ENCODE measurements around the gene FAM222A.
A peak's percentile ranks its signal among the peaks of the same experiment; 100 is the strongest.

FAM222A gene

GRCh38 chr12:109802828-109803227 lies 89.2 kb downstream of the FAM222A start:
- no peak for DNase-seq (ENCODE audit: low read depth)

GRCh38 chr12:109803678-109804077 lies 90.1 kb downstream of the FAM222A start:
- DNase-seq (ENCODE audit: low read depth) = no peak

- peak; percentile 36 for DNase-seq (ENCODE audit: low read depth)
These were observed 91.5 kb downstream of the FAM222A start for GRCh38 chr12:109804820-109805761.

- no peak for DNase-seq (ENCODE audit: low read depth)
These were observed 94.5 kb downstream of the FAM222A start for GRCh38 chr12:109807954-109808643.

GRCh38 chr12:109808876-109809646 lies 95.4 kb downstream of the FAM222A start:
- no peak for DNase-seq (ENCODE audit: low read depth)

- DNase-seq (ENCODE audit: low read depth) = no peak
These were observed 97.5 kb downstream of the FAM222A start for GRCh38 chr12:109810954-109811623.

GRCh38 chr12:109811624-109811995 lies 98.0 kb downstream of the FAM222A start:
- DNase-seq (ENCODE audit: low read depth) = no peak

- DNase-seq (ENCODE audit: low read depth) = no peak
These were observed 100.3 kb downstream of the FAM222A start for GRCh38 chr12:109813810-109814416.

GRCh38 chr12:109814600-109815150 lies 101.0 kb downstream of the FAM222A start:
- DNase-seq (ENCODE audit: low read depth) = no peak

- DNase-seq (ENCODE audit: low read depth) = no peak
These were observed 101.6 kb downstream of the FAM222A start for GRCh38 chr12:109815225-109815624.

GRCh38 chr12:109815757-109816617 lies 102.4 kb downstream of the FAM222A start:
- no peak for DNase-seq (ENCODE audit: low read depth)

- DNase-seq (ENCODE audit: low read depth) = no peak
These were observed 103.2 kb downstream of the FAM222A start for GRCh38 chr12:109816870-109817269.

GRCh38 chr12:109817627-109818231 lies 104.1 kb downstream of the FAM222A start:
- DNase-seq (ENCODE audit: low read depth) = no peak

- DNase-seq (ENCODE audit: low read depth) = no peak
These were observed 104.6 kb downstream of the FAM222A start for GRCh38 chr12:109818253-109818652.

GRCh38 chr12:109818905-109819500 lies 105.4 kb downstream of the FAM222A start:
- no peak for DNase-seq (ENCODE audit: low read depth)
